ENCODE results near the gene NKX2-4.
"Not testable (repeated sequence)": the region's sequence is repeated elsewhere in the genome, so short reads cannot be mapped to it uniquely, and the experiment has no call there.

The NKX2-4 gene

DNA sequence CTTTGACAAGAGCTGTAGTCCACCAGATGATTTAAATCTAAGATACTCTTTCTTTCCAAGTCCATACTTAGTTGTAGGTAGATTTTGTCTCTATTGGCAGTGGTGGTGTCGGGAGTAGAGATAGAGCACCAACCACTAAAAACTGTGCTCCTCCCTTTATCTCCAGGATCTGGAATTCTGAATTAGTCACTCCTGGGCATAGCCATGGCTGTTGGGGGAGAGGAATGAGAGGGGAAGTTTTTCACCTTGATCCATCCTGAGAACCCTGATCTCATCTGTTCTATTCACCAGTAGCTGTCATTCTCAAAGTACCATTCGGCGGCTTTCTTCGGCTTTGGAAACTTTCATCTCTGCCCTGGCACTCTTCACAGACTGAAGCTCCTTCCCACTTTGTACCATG is 35.6 kb upstream of the NKX2-4 start:
- TF ChIP-seq, protein P1, sequence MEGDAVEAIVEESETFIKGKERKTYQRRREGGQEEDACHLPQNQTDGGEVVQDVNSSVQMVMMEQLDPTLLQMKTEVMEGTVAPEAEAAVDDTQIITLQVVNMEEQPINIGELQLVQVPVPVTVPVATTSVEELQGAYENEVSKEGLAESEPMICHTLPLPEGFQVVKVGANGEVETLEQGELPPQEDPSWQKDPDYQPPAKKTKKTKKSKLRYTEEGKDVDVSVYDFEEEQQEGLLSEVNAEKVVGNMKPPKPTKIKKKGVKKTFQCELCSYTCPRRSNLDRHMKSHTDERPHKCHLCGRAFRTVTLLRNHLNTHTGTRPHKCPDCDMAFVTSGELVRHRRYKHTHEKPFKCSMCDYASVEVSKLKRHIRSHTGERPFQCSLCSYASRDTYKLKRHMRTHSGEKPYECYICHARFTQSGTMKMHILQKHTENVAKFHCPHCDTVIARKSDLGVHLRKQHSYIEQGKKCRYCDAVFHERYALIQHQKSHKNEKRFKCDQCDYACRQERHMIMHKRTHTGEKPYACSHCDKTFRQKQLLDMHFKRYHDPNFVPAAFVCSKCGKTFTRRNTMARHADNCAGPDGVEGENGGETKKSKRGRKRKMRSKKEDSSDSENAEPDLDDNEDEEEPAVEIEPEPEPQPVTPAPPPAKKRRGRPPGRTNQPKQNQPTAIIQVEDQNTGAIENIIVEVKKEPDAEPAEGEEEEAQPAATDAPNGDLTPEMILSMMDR (IDR thresholded peaks at IDR 0.05; ENCODE audit: low read depth, low read length, missing control alignments), result no peak
- no peak overlapping the region for H3K4me3 ChIP-seq (ENCODE audit: low read depth, low read length)
- no peak for DNase-seq (ENCODE audit: low read depth)

DNA sequence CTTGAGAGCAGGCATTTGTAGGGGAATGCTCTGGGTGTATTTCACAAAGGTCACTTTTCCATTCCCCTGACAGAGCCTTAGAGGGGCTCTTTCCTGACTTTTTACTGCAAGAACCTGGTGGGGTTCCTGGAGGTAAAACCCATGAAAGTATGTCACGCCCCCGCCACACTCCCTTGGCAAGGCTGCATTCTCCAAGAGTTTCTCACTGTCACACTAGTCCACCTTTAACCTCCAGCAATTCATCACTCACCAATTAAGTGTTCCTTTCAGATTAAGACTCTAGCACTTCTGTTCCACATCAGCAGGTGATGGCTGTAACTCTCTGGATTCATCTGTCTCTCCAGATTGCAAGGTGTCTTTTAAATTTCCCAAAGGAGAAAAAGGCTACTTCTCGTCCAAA is 32.7 kb upstream of the NKX2-4 start:
- TF ChIP-seq, protein P1 (IDR thresholded peaks at IDR 0.05; ENCODE audit: low read depth, low read length, missing control alignments), result no peak
- DNase-seq (ENCODE audit: low read depth), result no peak

DNA sequence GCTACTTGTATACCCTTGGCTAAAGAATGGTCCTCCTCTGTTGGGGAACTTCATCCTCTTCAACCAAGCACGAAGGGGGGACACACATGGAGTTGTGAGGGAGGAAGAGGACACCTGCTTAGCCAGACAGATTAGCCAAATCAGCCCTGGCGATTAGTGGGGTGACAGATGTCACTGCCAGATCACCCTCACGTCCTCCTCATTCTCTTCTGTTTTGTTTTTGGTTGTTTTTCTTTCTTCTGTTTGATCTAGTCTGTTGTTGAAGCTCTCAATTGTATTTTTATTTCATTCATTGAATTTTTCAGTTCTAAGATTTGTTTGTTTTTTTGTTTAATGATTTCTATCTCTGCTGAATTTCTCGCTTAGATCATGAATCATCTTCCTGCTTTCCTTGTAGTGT is 27.5 kb upstream of the NKX2-4 start:
- no peak overlapping the region for H3K4me3 ChIP-seq (ENCODE audit: low read depth, low read length)
- TF ChIP-seq, protein P1 (IDR thresholded peaks at IDR 0.05; ENCODE audit: low read depth, low read length, missing control alignments), result no peak
- DNase-seq (ENCODE audit: low read depth), result no peak

More for the DNA sequence above, 32.7 kb upstream of the NKX2-4 start:
- no peak overlapping the region for H3K4me3 ChIP-seq (ENCODE audit: low read depth, low read length)

DNA sequence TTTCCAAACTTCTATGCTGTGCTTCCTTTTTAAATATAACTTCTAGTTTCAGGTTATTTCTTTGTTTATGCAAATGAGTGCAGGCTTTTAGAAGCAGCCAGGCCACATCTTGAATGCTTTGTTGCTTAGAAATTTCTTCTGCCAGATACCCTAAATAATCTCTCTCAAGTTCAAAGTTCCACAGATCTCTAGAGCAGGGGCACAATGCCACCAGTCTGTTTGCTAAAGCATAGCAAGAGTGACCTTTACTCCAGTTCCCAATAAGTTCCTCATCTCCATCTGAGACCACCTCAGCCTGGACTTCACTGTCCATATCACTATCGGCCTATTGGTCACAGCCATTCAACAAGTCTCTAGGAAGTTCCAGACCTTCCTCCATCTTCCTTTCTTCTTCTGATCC is 26.4 kb upstream of the NKX2-4 start:
- H3K4me3 ChIP-seq (ENCODE audit: low read depth, low read length); DNase-seq (ENCODE audit: low read depth): not testable (repeated sequence)

DNA sequence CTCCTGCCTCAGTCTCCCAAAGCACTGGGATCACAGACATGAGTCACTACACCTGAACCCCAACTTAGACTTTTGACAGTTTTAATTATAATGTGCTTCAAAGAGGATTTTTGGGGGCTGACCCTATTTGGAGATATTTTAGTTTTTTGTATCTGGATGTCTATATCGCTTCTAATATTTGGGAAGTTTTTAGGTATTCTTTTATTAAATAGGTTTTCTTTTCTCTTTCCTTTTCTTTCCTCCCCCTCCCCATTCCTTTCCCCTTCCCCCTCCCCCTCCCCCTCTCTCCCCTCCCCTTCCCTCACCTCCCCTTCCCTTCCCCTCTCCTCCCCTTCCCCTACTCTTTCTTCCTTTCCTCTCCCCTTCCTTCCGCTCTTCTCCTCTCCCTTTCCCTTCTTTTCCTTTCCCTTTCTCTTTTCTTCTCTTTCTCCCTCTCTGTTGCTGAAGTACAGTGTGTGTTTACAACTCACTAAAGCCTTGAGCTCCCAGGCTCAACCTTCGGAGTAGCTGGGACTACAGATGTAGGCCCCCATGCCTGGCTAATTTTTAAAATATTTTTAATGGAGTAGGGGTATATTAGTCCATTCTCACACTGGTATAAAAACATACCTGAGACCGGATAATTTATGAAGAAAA is 24.4 kb upstream of the NKX2-4 start:
- no peak for DNase-seq (ENCODE audit: low read depth)
- TF ChIP-seq, protein P1 (IDR thresholded peaks at IDR 0.05; ENCODE audit: low read depth, low read length, missing control alignments), result no peak
- H3K4me3 ChIP-seq (ENCODE audit: low read depth, low read length), result no peak overlapping the region

DNA sequence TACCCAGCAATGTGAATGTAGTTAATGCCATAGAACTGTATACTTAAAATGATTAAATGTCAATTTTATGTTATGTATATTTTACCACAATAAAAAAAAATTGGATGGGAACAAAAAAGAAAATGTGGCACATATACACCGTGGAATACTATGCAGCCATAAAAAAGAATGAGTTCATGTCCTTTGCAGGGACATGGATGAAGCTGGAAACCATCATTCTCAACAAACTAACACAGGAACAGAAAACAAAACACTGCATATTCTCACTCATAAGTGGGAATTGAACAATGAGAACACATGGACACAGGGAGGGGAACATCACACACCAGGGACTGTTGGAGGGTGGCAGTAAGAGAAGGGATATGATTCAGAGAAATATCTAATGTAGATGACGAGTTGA is 21.8 kb upstream of the NKX2-4 start:
- not testable (repeated sequence) for H3K4me3 ChIP-seq (ENCODE audit: low read depth, low read length); DNase-seq (ENCODE audit: low read depth)

DNA sequence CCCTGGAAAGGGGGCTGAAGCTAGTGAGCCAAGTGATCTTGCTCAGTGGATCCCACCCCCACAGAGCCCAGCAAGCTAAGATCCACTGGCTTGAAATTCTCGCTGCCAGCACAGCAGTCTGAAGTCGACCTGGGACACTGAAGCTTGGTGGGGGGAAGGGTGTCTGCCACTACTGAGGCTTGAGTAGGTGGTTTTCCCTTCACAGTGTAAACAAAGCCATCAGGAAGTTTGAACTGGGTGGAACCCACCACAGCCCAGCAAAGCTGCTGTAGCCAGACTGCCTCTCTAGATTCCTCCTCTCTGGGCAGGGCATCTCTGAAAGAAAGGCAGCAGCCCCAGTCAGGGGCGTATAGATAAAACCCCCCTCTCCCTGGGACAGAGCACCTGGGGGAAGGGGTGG is 16.7 kb upstream of the NKX2-4 start:
- H3K4me3 ChIP-seq (ENCODE audit: low read depth, low read length); DNase-seq (ENCODE audit: low read depth): not testable (repeated sequence)

DNA sequence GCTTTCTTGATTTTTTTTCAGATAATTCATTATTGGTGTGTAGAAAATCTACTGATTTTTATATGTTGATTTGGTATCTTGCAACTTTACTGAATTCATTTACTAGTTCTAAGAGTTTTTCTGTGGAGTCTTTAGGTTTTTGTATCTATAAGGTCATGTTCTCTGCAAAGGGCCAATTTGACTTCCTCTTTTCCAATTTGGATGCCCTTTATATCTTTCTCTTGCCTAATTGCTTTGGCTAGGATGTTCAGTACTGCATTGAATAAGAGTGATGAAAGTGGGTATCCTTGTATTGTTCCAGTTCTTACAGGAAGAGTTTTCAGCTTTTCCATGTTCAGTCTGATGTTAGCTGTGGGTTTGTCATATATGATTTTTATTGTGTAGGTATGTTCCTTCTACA is 14.4 kb upstream of the NKX2-4 start:
- no peak overlapping the region for H3K4me3 ChIP-seq (ENCODE audit: low read depth, low read length)
- TF ChIP-seq, protein P1 (IDR thresholded peaks at IDR 0.05; ENCODE audit: low read depth, low read length, missing control alignments), result no peak
- DNase-seq (ENCODE audit: low read depth), result no peak

DNA sequence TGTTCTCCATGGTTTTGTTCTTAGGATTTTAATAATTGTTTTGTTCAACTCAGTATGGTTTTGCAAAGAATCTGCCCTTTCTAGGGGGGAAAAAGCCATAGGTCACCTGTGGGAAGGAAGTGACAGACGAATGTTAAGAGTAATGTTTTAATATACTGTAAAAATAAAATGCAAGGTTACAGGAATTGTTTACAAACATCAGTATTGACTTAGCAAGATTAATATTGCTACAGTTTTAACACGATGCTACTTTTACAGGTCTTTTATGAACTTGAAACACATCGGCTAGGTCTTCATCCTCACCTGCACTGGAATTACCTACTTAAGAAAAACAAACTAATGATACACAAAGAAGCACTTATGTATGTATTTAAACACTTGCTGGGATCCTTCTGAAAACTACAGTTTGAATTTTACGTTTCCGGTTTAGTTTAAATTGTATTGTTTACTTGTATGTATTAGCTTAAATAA is 1.7 kb upstream of the NKX2-4 start:
- DNase-seq (ENCODE audit: low read depth), result no peak
- TF ChIP-seq, protein P1 (IDR thresholded peaks at IDR 0.05; ENCODE audit: low read depth, low read length, missing control alignments), result no peak
- H3K4me3 ChIP-seq (ENCODE audit: low read depth, low read length), result no peak overlapping the region

Measured in GM12864 (cell line).